RWPE2 (cell line): Measurements from ENCODE around the gene GP2.

Experiments
- ATAC-seq: fragments of 200-7000 bp; cut with Tn5 transposase; 3 replicates; pipeline ENCODE4 v1.9.1; 2021; ENCODE audit warnings: low read depth
- DNase-seq: peaks from one replicate; pipeline ENCODE4 v3.0.0-alpha.2; 2020; ENCODE audit warnings: low spot score
- H3K27ac ChIP-seq: fragments of 450-650 bp; 2 replicates; pipeline ENCODE4 v1.5.1; 2017; ENCODE audit warnings: mild to moderate bottlenecking; ENCODE audit not compliant: poor library complexity, severe bottlenecking
- H3K27me3 ChIP-seq: fragments of 250-450 bp; sonication (Bioruptor Pico); 2 replicates; pipeline ENCODE4 v1.5.1; 2021; ENCODE audit warnings: mild to moderate bottlenecking, moderate library complexity; ENCODE audit not compliant: insufficient read depth, poor library complexity, severe bottlenecking
- H3K36me3 ChIP-seq: fragments of 250-450 bp; sonication (Bioruptor Pico); 2 replicates; pipeline ENCODE4 v1.5.1; 2020; ENCODE audit warnings: low read depth, mild to moderate bottlenecking, moderate library complexity
- H3K4me1 ChIP-seq: fragments of 250-450 bp; sonication (Bioruptor Pico); 2 replicates; pipeline ENCODE4 v1.5.1; 2021; ENCODE audit warnings: mild to moderate bottlenecking, moderate library complexity; ENCODE audit not compliant: insufficient read depth, poor library complexity, severe bottlenecking
- H3K4me3 ChIP-seq: fragments of 250-450 bp; sonication (Bioruptor Pico); 2 replicates; pipeline ENCODE4 v1.5.1; 2021; ENCODE audit warnings: mild to moderate bottlenecking, moderate library complexity; ENCODE audit not compliant: severe bottlenecking
- H3K9me3 ChIP-seq: fragments of 250-450 bp; sonication (Bioruptor Pico); 2 replicates; pipeline ENCODE4 v1.5.1; 2021; ENCODE audit warnings: mild to moderate bottlenecking, moderate library complexity; ENCODE audit not compliant: severe bottlenecking
- TF ChIP-seq, protein P1 (sequence below): fragments of 450-650 bp; IDR thresholded peaks from one replicate; pipeline ENCODE4 v1.5.1; 2017; ENCODE audit warnings: mild to moderate bottlenecking, moderate library complexity; ENCODE audit not compliant: poor library complexity, severe bottlenecking

Gene GP2

DNA sequence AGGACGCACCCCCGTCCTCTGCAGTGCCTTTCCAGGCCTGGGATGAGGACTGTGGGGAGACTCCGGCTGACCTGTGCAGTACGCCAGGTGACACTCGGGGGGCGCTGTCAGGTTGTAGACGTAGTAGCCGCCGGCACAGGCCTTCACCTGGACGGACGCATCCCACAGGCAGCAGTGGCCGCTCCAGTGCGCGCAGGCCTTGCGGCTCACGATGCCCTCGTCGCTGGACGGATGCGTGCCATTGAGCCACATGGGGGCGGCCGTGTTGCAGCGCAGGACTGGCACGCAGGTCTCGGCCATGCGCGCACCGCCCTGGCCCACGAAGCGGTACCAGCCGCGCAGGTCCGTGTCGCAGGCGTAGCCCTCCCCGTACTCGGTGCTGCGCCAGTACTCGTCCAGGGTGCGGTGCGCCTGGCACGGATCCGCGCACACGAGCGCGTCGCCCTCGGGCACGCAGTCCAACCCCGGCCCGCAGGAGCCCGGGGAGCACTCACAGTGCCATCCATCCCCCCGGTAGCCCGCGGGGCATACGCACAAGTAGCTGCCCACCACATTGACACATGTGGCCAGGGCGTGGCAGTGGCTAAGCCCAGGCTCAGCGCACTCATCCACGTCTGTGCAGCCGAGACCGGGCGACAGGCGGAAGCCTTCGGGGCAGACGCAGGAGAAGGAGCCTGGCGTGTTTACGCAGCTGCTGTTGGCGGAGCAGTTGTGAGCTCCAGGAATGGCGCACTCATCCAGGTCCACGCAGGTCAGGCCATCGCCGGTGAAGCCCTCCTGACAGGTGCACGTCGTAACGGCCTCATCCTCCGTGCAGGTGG lies 21.3 kb upstream of the GP2 start:
- H3K27ac ChIP-seq = no peak overlapping the region
- no peaks in the 10 kb centered on the region for H3K9me3 ChIP-seq
- TF ChIP-seq, protein P1, sequence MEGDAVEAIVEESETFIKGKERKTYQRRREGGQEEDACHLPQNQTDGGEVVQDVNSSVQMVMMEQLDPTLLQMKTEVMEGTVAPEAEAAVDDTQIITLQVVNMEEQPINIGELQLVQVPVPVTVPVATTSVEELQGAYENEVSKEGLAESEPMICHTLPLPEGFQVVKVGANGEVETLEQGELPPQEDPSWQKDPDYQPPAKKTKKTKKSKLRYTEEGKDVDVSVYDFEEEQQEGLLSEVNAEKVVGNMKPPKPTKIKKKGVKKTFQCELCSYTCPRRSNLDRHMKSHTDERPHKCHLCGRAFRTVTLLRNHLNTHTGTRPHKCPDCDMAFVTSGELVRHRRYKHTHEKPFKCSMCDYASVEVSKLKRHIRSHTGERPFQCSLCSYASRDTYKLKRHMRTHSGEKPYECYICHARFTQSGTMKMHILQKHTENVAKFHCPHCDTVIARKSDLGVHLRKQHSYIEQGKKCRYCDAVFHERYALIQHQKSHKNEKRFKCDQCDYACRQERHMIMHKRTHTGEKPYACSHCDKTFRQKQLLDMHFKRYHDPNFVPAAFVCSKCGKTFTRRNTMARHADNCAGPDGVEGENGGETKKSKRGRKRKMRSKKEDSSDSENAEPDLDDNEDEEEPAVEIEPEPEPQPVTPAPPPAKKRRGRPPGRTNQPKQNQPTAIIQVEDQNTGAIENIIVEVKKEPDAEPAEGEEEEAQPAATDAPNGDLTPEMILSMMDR = no peak
- ATAC-seq (peak; percentile 23; the same call in 2 of the 3 replicates), DNase-seq (no peak)
- peaks cover 4% of the 10 kb centered on the region for H3K27me3 ChIP-seq
- no peaks in the 10 kb centered on the region for H3K36me3 ChIP-seq
- H3K4me3 ChIP-seq = no peak overlapping the region
- H3K4me1 ChIP-seq = no peaks in the 10 kb centered on the region

DNA sequence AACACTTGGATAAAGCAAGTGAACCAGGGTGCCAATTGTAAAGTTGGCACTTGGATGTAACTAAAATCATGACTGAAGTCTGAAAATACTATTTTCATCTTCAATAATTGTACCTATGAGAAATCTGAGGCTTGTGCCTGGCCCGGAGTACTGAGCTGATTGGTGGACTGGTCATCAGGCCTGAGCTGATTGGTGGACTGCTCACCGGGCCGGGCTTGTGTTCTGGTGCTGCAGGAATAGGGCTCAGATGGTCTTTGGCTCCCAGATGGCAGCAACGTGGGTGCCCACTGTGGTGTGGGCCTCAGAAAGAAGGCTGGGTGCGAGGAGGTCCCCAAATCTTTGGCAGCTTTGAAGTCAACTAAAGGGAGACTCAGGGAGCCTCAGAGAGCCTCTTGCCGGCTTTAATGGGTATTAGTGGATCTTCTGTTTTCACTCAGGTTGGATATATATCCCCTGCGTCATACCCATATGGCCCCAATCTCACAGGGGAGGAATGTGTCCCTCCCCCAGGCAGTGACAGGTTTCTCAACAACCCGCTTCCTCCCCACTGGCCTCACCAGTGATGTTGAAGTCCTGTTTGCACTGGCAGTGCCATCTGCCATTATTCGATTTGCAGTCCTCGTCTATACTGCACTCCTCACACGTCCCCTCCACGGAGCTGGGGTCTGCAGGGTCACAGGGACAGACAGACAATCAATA lies 20.5 kb upstream of the GP2 start:
- no peaks in the 10 kb centered on the region for H3K9me3 ChIP-seq
- no peak overlapping the region for H3K27ac ChIP-seq
- no peaks in the 10 kb centered on the region for H3K4me1 ChIP-seq
- H3K4me3 ChIP-seq = no peak overlapping the region
- DNase-seq = no peak
- TF ChIP-seq, protein P1 = no peak
- no peaks in the 10 kb centered on the region for H3K36me3 ChIP-seq
- peaks cover 4% of the 10 kb centered on the region for H3K27me3 ChIP-seq
- no peak for ATAC-seq

DNA sequence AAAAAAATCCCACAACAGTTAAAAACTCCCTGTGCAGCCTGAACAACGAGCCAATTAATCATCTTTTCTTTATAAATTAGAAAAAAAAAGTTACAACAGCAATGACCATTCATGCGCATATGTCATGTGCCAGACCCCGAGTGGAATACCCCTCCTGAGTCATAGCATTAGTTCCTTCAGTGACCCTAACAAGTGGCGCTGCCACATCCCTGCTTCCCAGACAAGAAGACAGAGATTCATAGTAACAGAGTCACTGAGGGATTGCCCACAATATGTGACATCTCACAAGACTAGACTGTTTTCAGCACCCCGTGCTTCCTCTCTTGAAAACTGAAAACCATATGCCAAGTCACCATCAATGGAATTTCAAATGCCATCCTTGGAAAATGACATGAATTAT lies 17.3 kb upstream of the GP2 start:
- no peaks in the 10 kb centered on the region for H3K36me3 ChIP-seq
- H3K4me1 ChIP-seq = no peaks in the 10 kb centered on the region
- TF ChIP-seq, protein P1 = no peak

DNA sequence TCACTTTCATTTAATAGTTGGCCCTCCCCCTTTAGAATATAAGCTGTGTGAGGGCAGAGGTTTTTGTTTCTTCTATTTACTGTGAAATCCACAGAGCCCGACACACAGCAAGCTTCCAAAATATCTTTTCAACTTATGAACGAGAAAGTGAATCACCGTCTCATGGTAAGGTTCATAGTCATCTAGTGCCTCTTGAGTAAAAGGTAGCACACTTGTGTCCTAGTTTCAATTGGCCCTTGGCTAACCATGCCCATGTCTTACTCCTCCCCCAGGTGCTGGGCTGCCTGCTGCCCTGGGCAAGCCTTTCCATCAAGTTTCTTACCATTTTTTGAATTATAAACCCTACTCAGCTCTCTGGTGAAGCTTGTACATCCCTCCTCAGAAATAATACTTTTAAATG lies 12.4 kb upstream of the GP2 start:
- peaks cover 4% of the 10 kb centered on the region for H3K27me3 ChIP-seq
- no peaks in the 10 kb centered on the region for H3K4me1 ChIP-seq
- H3K36me3 ChIP-seq = no peaks in the 10 kb centered on the region
- TF ChIP-seq, protein P1 = no peak
- no peak overlapping the region for H3K27ac ChIP-seq
- no peaks in the 10 kb centered on the region for H3K9me3 ChIP-seq
- H3K4me3 ChIP-seq = no peak overlapping the region
- DNase-seq (no peak), ATAC-seq (no peak)

More for the DNA sequence above, 17.3 kb upstream of the GP2 start:
- no peaks in the 10 kb centered on the region for H3K9me3 ChIP-seq
- H3K27me3 ChIP-seq = no peaks in the 10 kb centered on the region
- ATAC-seq = no peak
- no peak for DNase-seq
- H3K27ac ChIP-seq = no peak overlapping the region
- H3K4me3 ChIP-seq = no peak overlapping the region
